Fibroblast of lung (primary cell): ENCODE measurements around the gene FCER1G.

Source experiments
- EZH2 ChIP-seq: IDR thresholded peaks from 2 replicates; pipeline ENCODE4 v1.5.1; 2012; ENCODE audit warnings: low read length, control low read depth, mild to moderate bottlenecking; ENCODE audit errors: missing control alignments
- TF ChIP-seq, protein P1 (sequence below), 2 donors: IDR thresholded peaks in 1 of 2; conservative IDR thresholded peaks in 1 of 2; 1 replicate in 1 of 2; 2 replicates in 1 of 2; pipeline ENCODE4 v1.5.1; 2011 to 2012; ENCODE audit warnings: low read length in 2 of 2, control low read depth in 1 of 2, inconsistent platforms in 1 of 2, low read depth in 1 of 2, mild to moderate bottlenecking in 1 of 2

DNA sequence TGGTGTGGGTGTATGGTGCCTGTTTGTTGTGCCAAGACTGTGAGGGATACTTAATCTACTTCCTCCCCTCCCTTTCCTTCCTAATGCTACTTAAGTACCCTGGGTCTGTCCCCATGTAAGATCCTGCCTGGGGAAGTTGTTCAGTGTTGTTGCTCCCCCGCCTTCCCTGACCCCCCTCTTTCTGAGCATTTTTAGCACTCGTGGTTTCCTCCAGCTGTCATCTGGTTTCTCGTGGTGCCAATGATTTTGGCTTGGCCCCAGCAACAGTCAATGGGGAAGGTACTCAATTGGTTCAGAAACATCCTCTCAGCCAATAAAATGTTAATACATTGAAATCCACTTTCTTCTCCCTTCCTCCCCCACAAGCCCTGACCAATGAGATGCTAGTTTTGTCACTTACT, 29.8 kb upstream of the FCER1G start:
- TF ChIP-seq, protein P1, sequence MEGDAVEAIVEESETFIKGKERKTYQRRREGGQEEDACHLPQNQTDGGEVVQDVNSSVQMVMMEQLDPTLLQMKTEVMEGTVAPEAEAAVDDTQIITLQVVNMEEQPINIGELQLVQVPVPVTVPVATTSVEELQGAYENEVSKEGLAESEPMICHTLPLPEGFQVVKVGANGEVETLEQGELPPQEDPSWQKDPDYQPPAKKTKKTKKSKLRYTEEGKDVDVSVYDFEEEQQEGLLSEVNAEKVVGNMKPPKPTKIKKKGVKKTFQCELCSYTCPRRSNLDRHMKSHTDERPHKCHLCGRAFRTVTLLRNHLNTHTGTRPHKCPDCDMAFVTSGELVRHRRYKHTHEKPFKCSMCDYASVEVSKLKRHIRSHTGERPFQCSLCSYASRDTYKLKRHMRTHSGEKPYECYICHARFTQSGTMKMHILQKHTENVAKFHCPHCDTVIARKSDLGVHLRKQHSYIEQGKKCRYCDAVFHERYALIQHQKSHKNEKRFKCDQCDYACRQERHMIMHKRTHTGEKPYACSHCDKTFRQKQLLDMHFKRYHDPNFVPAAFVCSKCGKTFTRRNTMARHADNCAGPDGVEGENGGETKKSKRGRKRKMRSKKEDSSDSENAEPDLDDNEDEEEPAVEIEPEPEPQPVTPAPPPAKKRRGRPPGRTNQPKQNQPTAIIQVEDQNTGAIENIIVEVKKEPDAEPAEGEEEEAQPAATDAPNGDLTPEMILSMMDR (conservative IDR thresholded peaks at IDR 0.05 in 1 of 2, IDR thresholded peaks at IDR 0.05 in 1 of 2; ENCODE audit: low read depth in 1 of 2, low read length in 2 of 2) = no peak
- TF ChIP-seq EZH2 = no peak
